NOMO-1 treated with DMSO at 0.1 percent for 48 hours (cell line): ENCODE results near the gene NLRP11.
"Not testable (repeated sequence)": the region's sequence is repeated elsewhere in the genome, so short reads cannot be mapped to it uniquely, and the experiment has no call there.

Experiments used
- DNase-seq: peaks from one replicate; lab custom pipeline; 2025; ENCODE audit not compliant: unreplicated experiment; lab: John Stamatoyannopoulos, UW

Gene NLRP11

GRCh38 chr19:55781112-55781511 is 50.7 kb downstream of the NLRP11 start:
- DNase-seq, result no peak

DNA sequence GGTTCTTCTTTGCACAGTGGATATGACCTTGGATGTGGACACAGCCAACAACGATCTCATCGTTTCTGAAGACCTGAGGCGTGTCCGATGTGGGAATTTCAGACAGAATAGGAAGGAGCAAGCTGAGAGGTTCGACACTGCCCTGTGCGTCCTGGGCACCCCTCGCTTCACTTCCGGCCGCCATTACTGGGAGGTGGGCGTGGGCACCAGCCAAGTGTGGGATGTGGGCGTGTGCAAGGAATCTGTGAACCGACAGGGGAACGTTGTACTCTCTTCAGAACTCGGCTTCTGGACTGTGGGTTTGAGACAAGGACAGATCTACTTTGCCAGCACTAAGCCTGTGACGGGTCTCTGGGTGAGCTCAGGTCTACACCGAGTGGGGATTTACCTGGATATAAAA is 53.5 kb downstream of the NLRP11 start:
- no peak for DNase-seq

DNA sequence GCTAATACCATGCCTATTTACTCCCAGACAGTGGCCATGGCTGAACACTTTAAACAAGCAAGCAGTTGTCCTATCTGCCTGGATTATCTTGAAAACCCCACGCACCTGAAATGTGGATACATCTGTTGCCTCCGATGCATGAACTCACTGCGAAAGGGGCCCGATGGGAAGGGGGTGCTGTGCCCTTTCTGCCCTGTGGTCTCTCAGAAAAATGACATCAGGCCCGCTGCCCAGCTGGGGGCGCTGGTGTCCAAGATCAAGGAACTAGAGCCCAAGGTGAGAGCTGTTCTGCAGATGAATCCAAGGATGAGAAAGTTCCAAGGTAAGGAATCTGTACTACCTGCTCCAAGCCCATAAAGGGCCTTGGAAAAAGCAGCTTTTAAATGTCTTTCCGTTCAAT is 54.3 kb downstream of the NLRP11 start:
- DNase-seq, result no peak

GRCh38 chr19:55769632-55770031 is 62.2 kb downstream of the NLRP11 start:
- DNase-seq, result not testable (repeated sequence)

- DNase-seq, result not testable (repeated sequence)
Observed at GRCh38 chr19:55768818-55769217, 63.0 kb downstream of the NLRP11 start, which contains the start of gene RFPL4AL1. Gene RFPL4AL1 (plus strand): TSS chr19:55769118. CDS start chr19:55771805, 2,687 bp downstream.

- no peak for DNase-seq
Observed at GRCh38 chr19:55766466-55766865, 65.3 kb downstream of the NLRP11 start.

DNA sequence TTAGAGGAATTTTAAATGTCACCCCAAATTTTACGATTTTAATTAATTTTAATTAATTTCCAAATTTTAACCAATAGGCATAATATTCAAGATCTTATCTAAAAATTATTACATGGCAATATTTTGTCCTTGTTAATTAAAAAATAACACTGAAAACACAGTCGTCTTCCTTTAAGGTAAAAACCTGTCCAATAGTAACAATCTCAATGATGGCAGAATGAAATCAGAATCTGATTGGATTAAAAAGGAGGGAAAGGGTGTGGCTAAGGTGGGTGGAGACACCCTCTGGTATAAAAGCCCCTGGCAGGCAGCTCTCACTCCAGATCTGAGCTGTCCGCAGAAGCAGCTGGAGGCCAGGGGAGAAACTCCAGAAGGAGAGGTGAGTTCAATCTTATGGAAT is 73.0 kb downstream of the NLRP11 start, which contains the start of gene RFPL4A:
Gene RFPL4A, plus strand, starts transcription at position 301 of the 400 bp plus-strand sequence. CDS start 2,704 bp downstream, outside the sequence.
- DNase-seq, result not testable (repeated sequence)

DNA sequence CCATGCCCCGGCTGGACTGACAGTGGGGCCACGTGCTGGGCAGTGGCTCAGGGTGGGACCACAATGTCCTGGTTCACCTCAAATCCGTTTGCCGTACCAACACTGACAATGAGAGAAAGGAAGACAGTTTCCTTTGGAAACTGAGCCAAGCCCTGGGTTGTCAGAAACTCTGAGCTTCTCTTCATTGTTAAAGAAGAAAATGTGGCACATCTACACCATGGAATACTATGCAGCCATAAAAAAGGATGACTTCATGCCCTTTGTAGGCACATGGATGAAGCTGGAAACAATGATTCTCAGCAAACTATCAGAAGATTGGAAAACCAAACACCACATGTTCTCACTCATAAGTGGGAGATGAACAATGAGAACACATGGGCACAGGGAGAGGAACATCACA is 75.0 kb downstream of the NLRP11 start:
- DNase-seq, result not testable (repeated sequence)

- no peak for DNase-seq
Observed at GRCh38 chr19:55753401-55753800, 78.4 kb downstream of the NLRP11 start.

DNA sequence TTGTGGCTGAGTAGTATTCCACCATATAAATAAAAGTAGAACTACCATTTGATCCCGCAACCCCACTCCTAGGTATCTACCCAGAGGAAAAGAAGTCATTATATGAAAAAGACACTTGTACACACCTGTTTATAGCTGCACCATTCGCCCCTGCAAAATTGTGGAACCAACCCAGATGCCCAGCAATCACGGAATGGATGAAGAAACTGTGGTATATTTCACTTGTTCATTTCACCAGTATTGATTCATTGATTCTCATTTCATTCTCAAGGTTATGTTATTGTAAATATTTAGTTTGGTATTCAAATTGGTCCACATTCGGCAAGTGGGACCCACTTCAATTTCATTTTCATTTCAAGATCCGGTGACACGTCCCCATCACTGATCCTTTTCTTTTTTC is 81.1 kb downstream of the NLRP11 start:
- no peak for DNase-seq

GRCh38 chr19:55738302-55738701 is 93.5 kb downstream of the NLRP11 start, which contains the start of gene NLRP9:
Gene NLRP9 (minus strand): TSS chr19:55738402. CDS start chr19:55738374, 28 bp downstream.
- DNase-seq, result no peak
